ENCODE data around the gene ZC2HC1C.
"Not testable (repeated sequence)": the region's sequence is repeated elsewhere in the genome, so short reads cannot be mapped to it uniquely, and the experiment has no call there.

Gene ZC2HC1C

GRCh38 chr14:75054421-75054820 lies 15.0 kb upstream of the ZC2HC1C start:
- no peak for DNase-seq (ENCODE audit: low read depth)

- no peak for DNase-seq (ENCODE audit: low read depth)
Observed at GRCh38 chr14:75059642-75060041, 9.8 kb upstream of the ZC2HC1C start.

GRCh38 chr14:75060420-75060819 lies 9.0 kb upstream of the ZC2HC1C start:
- DNase-seq (ENCODE audit: low read depth): no peak

DNA sequence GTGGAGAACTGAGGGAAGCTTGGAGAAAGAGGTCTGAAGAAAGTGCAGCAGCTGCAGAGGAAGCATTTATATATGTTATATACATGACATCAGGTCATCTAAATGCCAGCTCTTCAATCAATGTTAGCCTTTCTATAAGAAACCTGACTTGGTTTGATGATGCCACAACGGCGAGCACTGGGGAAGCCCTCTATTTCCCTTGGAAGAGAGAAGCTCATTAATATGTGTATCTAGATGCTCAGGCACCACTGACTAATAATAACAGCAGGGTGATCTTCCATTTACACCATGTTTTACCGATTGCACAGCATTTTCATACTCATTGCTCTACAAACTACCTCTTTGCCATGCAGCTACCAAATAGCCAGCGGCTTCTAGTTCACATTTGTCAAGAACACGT lies 6.4 kb upstream of the ZC2HC1C start:
- DNase-seq (ENCODE audit: low read depth): no peak

- DNase-seq (ENCODE audit: low read depth): peak; percentile 73
Observed at GRCh38 chr14:75063491-75064204, 5.8 kb upstream of the ZC2HC1C start, which contains the start of gene ACYP1. ACYP1 (minus strand) TSS chr14:75064024; CDS start chr14:75063553, 471 bp downstream.

- DNase-seq (ENCODE audit: low read depth): no peak
Observed at GRCh38 chr14:75064205-75064567, 5.3 kb upstream of the ZC2HC1C start.

GRCh38 chr14:75066691-75067090 lies 2.8 kb upstream of the ZC2HC1C start:
- DNase-seq (ENCODE audit: low read depth): no peak

- DNase-seq (ENCODE audit: low read depth): no peak
Observed at GRCh38 chr14:75067212-75067611, 2.2 kb upstream of the ZC2HC1C start.

- not testable (repeated sequence) for DNase-seq (ENCODE audit: low read depth)
Observed at GRCh38 chr14:75067765-75068164, 1.7 kb upstream of the ZC2HC1C start.

DNA sequence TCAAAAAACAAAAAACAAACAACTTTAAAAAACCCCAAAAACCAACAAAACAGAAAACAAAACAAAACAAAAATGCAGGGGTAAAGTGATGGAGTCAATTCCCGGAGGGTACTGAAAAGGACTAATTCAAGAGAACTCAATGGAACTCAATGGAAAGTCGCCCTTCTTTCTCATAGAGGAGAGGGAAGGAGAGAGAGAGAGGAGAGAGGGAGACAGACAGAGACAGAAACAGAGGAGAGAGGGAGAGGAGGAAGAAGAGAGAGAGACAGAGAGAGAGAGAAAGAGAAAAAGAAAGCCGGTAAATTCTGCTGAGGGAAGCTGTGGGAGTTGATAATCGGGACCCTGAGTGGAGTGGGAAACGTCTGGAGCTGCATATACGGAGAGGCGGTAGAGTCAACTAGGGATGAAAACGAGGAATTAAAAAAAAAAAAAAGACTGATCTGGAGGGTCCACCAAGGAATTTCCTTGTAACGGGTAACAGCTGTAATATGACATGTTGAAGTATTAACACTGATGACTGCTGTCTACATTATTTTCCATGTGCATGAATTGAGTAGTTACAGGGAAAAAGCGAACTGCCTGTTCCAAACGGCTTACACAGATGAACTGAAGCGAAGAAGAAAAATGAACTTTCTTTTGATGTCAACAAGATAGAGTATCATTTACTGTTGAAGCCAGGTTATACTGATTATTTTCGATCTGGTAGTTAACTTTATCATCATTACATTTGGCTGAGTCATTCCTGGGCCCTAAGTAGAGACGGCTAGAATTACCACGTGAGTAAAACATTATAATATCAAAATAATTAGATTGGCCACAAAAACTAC lies 934 bp upstream of the ZC2HC1C start:
- DNase-seq (ENCODE audit: low read depth): no peak

- DNase-seq (ENCODE audit: low read depth): no peak
Observed at GRCh38 chr14:75069811-75070145, 337 bp downstream of the ZC2HC1C start.

DNA sequence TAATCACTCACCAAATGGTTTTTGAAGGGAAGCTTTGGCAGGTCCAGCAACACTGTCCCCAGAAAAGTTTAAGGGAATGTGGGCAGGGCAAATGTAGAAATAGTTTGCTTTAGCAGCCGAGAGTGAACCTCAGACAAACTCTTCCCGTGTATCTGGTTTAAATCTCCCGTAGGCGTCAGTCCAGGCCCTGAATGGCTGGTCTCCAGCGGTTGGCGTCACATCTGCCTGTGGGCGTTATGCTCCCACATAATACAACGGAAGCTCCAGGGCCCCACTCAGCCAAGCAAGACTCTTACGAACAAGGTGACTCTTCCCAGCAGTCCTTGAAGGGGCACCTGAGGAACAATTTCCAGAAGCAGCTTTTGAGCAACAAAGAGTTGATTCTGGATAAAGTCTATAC lies 942 bp downstream of the ZC2HC1C start:
- DNase-seq (ENCODE audit: low read depth): no peak

- no peak for DNase-seq (ENCODE audit: low read depth)
Observed at GRCh38 chr14:75077794-75078193, 8.4 kb downstream of the ZC2HC1C start.

- DNase-seq (ENCODE audit: low read depth): no peak
Observed at GRCh38 chr14:75079521-75079920, 10.1 kb downstream of the ZC2HC1C start.

DNA sequence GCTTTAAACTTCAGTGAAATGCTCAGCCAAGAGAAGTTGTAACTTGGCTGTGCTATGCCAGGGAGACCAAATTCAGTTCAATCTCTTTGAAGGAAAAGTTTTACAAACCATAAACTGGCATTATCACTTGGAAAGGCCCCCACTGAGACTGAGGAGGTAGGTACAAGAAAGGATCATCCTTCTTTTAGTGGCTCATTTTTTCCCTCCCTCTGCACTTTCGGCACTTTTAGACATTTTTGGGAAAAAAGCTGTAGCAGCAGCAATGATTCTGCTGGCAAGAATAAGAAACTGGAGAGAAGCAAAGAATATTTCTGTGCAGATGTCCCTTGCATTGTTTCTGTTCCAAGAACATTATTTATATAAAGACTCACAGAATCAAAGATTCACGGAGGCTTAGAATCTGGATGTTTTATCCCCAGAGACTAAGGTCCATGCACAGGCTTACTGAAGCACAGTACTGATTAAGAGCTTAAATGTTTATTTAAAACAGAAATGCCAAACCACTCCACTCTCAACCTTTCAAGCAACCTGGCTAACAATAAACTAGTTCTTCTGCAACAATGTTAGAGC lies 12.3 kb downstream of the ZC2HC1C start:
- DNase-seq (ENCODE audit: low read depth): no peak

GRCh38 chr14:75083271-75083670 lies 13.8 kb downstream of the ZC2HC1C start:
- DNase-seq (ENCODE audit: low read depth): no peak

DNA sequence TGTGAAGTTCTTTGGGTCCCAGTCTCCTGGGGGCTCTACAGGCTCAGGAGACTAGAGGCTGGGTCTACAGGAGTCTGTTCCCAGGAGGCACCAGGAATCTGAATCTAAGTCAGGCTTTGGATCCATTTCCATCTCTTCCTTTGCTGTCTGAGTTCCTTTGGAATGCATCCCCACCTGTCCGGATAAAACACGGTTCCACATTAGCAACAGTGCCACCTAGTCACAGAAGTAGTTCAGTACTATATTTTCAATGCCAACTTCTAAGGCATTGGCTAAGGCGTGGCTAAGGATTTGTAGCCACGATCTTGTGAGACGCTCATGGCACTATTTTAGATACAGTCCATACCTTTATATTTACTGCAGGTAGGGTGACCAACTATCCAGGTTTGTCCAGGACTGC lies 15.1 kb downstream of the ZC2HC1C start:
- DNase-seq (ENCODE audit: low read depth): no peak

DNA sequence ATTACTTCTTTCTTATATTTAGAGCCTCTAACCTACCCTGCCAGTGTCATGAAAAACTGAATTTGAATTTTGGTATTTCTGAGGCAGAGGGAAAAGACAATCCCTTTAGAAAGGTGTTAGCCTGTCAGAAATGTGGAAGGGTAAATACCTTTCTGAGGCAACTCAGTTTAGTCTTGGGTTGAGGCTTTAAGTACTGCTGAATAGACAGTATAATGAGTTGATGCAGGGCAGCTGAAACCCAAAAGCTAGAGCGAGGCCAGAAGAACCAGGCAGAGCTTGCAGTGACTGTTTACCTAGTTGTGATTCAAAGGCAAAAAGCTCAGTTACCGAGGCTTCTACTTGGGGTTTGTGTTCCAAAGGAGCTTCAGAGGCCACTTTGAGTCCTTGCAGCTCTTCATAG lies 18.7 kb downstream of the ZC2HC1C start:
- DNase-seq (ENCODE audit: low read depth): no peak

DNA sequence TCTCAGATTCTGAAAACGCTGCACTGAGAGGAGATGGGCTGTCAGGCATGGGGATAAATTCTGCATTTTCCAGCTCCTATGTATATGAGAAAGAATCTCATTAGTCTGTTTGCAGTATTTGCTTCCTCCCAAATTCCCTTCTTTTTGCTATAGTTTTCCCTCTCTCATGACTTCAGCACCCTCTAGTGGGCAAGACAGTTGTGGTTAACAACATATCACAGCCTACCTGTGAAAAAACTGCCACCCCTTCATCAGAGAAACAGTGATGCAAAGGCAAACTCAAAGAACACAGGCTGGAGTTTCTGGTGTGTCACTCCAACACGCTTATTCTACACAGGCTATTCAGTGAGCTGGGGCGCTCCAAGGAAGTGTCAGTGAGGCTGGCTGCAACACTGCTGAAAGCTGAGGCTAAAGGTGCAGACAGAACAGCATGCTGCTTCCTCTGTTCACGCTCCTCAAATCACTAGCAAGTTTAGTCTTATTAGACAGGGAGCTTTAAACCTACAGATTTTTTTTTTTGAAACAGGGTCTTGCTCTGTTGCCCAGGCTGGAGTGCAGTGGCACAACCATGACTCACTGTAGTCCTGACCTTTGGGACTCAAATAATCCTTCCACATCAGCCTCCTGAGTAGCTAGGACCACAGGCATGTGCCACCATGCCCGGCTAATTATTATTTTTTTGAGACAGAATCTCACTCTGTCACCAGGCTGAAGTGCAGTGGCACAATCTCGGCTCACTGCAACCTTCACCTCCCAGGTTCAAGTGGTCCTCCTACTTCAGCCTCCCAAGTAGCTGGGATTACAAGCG lies 19.3 kb downstream of the ZC2HC1C start:
- DNase-seq (ENCODE audit: low read depth): no peak

- DNase-seq (ENCODE audit: low read depth): no peak
Observed at GRCh38 chr14:75090353-75090752, 20.9 kb downstream of the ZC2HC1C start.

- DNase-seq (ENCODE audit: low read depth): no peak
Observed at GRCh38 chr14:75091251-75091650, 21.8 kb downstream of the ZC2HC1C start.

DNA sequence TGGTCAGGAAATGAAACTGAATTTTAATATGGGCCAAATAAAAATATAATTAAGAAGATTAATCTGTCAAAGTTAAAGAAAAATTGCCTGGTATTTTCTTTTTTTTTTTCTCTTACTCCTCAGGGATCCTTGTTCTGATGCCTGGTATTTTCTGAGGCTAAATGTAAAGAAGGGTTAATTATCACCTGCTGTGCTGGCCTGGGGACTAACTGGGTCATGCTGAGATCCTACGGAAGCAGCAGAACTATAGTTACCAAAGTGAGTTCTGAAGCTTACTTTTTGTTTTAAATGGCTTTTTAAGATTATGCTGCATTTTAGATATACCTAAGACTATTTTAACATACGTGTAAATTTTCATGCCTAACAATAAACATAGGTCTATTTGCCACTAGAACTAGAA lies 23.3 kb downstream of the ZC2HC1C start:
- no peak for DNase-seq (ENCODE audit: low read depth)

Measured in HS-27A (cell line).